PC-3 (cell line): ENCODE data around the gene PTPRN2. TPM values are rescaled to one million over a fixed set of nuclear protein-coding genes. Genes with fewer than 3 reads are reported as not detected.

Experiments used
- ATAC-seq: fragments of 200-7000 bp; cut with Tn5 transposase; 2 replicates; pipeline ENCODE4 v1.9.1; 2020; ENCODE audit warnings: mild to moderate bottlenecking, moderate library complexity
- BruUV-seq: library from RNA; stranded (reverse); fragments of 400-500 nt; replicated peaks from 2 replicates; lab custom pipeline; 2021; lab: Mats Ljungman, UMichigan
- CTCF ChIA-PET: fragments of 300-600 bp; sonication (Branson Sonifier 250); formaldehyde crosslinking; loops from one replicate; lab custom pipeline; 2022; ENCODE audit warnings: antibody characterized with exemption; lab: Charles Lee
- POLR2A ChIA-PET: fragments of 300-600 bp; sonication (Branson Sonifier 250); formaldehyde crosslinking; loops from one replicate; lab custom pipeline; 2022; ENCODE audit warnings: antibody characterized with exemption; ENCODE audit not compliant: unreplicated experiment; lab: Charles Lee
- DNase-seq: peaks from one replicate; pipeline ENCODE4 v3.0.0-alpha.2; 2015
- H2AFZ ChIP-seq: fragments of 300-600 bp; sonication (generic); 2 replicates; pipeline ENCODE4 v1.6.0; 2016; ENCODE audit warnings: antibody characterized with exemption, low read length
- H3F3A ChIP-seq: fragments of 300-600 bp; sonication (generic); one replicate; pipeline ENCODE4 v1.6.0; 2017; ENCODE audit warnings: antibody characterized with exemption, low read length, control low read depth, mild to moderate bottlenecking; ENCODE audit not compliant: unreplicated experiment
- H3K27ac ChIP-seq: fragments of 300-600 bp; sonication (generic); 2 replicates; pipeline ENCODE4 v1.5.1; 2016; ENCODE audit warnings: mild to moderate bottlenecking, low read length
- H3K27me3 ChIP-seq: fragments of 300-600 bp; sonication (generic); 2 replicates; pipeline ENCODE4 v1.6.1; 2016; ENCODE audit warnings: low read length, mixed read lengths
- H3K36me3 ChIP-seq: fragments of 300-600 bp; sonication (generic); 2 replicates; pipeline ENCODE4 v1.6.1; 2016; ENCODE audit warnings: low read depth, mixed run types, low read length, mixed read lengths
- H3K4me1 ChIP-seq: fragments of 300-600 bp; sonication (generic); 2 replicates; pipeline ENCODE4 v1.5.1; 2016; ENCODE audit warnings: low read length; ENCODE audit not compliant: insufficient read depth
- H3K4me2 ChIP-seq: fragments of 300-600 bp; sonication (generic); 2 replicates; pipeline ENCODE4 v1.6.0; 2016; ENCODE audit warnings: low read length
- H3K4me3 ChIP-seq: fragments of 300-600 bp; sonication (generic); 2 replicates; pipeline ENCODE4 v1.5.1; 2016; ENCODE audit warnings: mild to moderate bottlenecking, low read length, mixed read lengths
- H3K79me2 ChIP-seq: fragments of 300-600 bp; sonication (generic); 2 replicates; pipeline ENCODE4 v1.6.1; 2017; ENCODE audit warnings: low read length, mixed read lengths
- H3K9ac ChIP-seq: fragments of 300-600 bp; sonication (generic); 2 replicates; pipeline ENCODE4 v1.6.0; 2016; ENCODE audit warnings: mild to moderate bottlenecking, low read length
- H3K9me2 ChIP-seq: fragments of 300-600 bp; sonication (generic); replicated peaks from 2 replicates; pipeline ENCODE4 v1.6.1; 2016; ENCODE audit warnings: mixed run types, low read length, mixed read lengths
- H3K9me3 ChIP-seq: fragments of 300-600 bp; sonication (generic); 2 replicates; pipeline ENCODE4 v1.6.1; 2016; ENCODE audit warnings: low read length, mixed read lengths
- H4K20me1 ChIP-seq: fragments of 300-600 bp; sonication (generic); 2 replicates; pipeline ENCODE4 v1.6.1; 2016; ENCODE audit warnings: low read length, mixed read lengths
- CTCF ChIP-seq: fragments of 300-600 bp; sonication (generic); conservative IDR thresholded peaks from 2 replicates; pipeline ENCODE4 v1.5.1; 2017; ENCODE audit warnings: antibody characterized with exemption, low read depth, mild to moderate bottlenecking, low read length
- EZH2 ChIP-seq: fragments of 300-600 bp; sonication (generic); IDR thresholded peaks from one replicate; pipeline ENCODE4 v1.6.1; 2017; ENCODE audit warnings: antibody characterized with exemption, mild to moderate bottlenecking, low read length; ENCODE audit not compliant: unreplicated experiment
- EZH2phosphoT487 ChIP-seq: fragments of 300-600 bp; sonication (generic); IDR thresholded peaks from 2 replicates; pipeline ENCODE4 v1.6.1; 2018; ENCODE audit warnings: mild to moderate bottlenecking, antibody characterized with exemption, low read length, borderline replicate concordance
- intact Hi-C: fragments of 100-400 bp; cut with micrococcal nuclease; formaldehyde crosslinking; loops from 2 replicates; pipeline ENCODE4 v1.9.0; 2023
- total RNA-seq: library from RNA; depleted of rRNA; stranded (reverse); fragments of >200 nt; gene quantifications from 2 replicates; pipeline ENCODE4 v1.2.3, GENCODE V29; 2014

Gene PTPRN2
- total RNA-seq, 1 experiment from 2014 or later = 3.2 TPM

GRCh38 chr7:157590526-157590925, 997.1 kb downstream of the PTPRN2 start:
- Histone ChIP-seq H3K9me3 (no peaks in the 10 kb centered on the region), H3F3A (no peaks in the 10 kb centered on the region), H3K79me2 (no peaks in the 10 kb centered on the region), H3K27me3 (no peaks in the 10 kb centered on the region), H3K9ac (no peak overlapping the region), H3K4me3 (no peak overlapping the region), H4K20me1 (no peaks in the 10 kb centered on the region), H3K9me2 (no peaks in the 10 kb centered on the region), H3K27ac (no peak overlapping the region), H3K4me2 (no peak overlapping the region), H3K36me3 (no peaks in the 10 kb centered on the region), H2AFZ (no peak overlapping the region), H3K4me1 (no peaks in the 10 kb centered on the region)
- no peak for ATAC-seq
- TF ChIP-seq EZH2 = no peak
- no peak for TF ChIP-seq EZH2phosphoT487
- TF ChIP-seq CTCF = no peak
- ChIA-PET CTCF (no interaction called here), POLR2A (no interaction called here)
- BruUV-seq = no TSS peak
- DNase-seq = no peak
- intact Hi-C loops = no loop called here

GRCh38 chr7:157589680-157590079, 997.9 kb downstream of the PTPRN2 start:
- CTCF ChIA-PET = no interaction called here
- Histone ChIP-seq H3F3A (no peaks in the 10 kb centered on the region), H3K27ac (no peak overlapping the region), H2AFZ (no peak overlapping the region), H4K20me1 (no peaks in the 10 kb centered on the region), H3K36me3 (no peaks in the 10 kb centered on the region), H3K79me2 (no peaks in the 10 kb centered on the region), H3K9me3 (no peaks in the 10 kb centered on the region), H3K4me3 (no peak overlapping the region), H3K27me3 (no peaks in the 10 kb centered on the region), H3K4me1 (no peaks in the 10 kb centered on the region), H3K9ac (no peak overlapping the region), H3K4me2 (no peak overlapping the region), H3K9me2 (no peaks in the 10 kb centered on the region)
- DNase-seq (no peak), ATAC-seq (no peak)
- TF ChIP-seq EZH2phosphoT487 (no peak), CTCF (no peak)
- POLR2A ChIA-PET = no interaction called here
- intact Hi-C loops = no loop called here
- BruUV-seq = no TSS peak

DNA sequence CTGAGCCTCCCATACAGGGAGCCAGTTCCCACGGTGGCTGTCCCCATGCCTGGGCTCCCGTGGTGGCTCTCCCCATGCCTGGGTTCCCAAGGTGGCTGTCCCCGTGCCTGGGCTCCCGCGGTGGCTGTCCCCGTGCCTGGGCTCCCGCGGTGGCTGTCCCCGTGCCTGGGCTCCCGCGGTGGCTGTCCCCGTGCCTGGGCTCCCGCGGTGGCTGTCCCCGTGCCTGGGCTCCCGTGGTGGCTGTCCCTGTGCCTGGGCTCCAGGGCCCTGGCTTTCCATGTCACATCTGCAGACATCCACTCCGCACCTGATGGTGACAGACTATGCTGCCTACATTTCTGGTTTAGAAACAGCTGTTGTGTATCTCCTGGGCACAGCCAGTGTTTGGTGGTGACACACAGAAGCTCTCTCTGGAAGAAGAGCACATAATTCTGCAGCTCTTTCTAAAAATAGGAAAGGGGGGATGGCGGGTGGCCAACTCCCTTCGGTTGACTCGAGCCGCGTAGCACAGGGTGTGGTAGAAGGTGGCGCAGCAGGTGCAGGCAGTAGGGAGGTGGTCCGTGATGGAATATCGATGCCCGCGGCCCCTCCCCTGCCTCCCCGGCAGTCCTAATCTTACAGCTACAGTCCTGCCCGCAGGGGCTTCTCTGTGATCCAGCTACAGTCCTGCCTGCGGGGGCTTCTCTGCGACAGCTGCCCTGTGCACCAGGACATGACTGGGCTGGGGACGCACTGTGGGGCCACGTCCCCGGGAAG, 999.6 kb downstream of the PTPRN2 start:
- Histone ChIP-seq H3F3A (no peaks in the 10 kb centered on the region), H3K9ac (no peak overlapping the region), H4K20me1 (no peaks in the 10 kb centered on the region), H3K27me3 (no peaks in the 10 kb centered on the region), H3K27ac (no peak overlapping the region), H3K4me3 (no peak overlapping the region), H3K9me2 (no peaks in the 10 kb centered on the region), H2AFZ (no peak overlapping the region), H3K36me3 (no peaks in the 10 kb centered on the region), H3K9me3 (no peaks in the 10 kb centered on the region), H3K79me2 (no peaks in the 10 kb centered on the region), H3K4me2 (no peak overlapping the region), H3K4me1 (no peaks in the 10 kb centered on the region)
- ATAC-seq (no peak), DNase-seq (no peak)
- ChIA-PET POLR2A (no interaction called here), CTCF (no interaction called here)
- intact Hi-C loops = no loop called here
- TF ChIP-seq EZH2phosphoT487 = no peak
- no peak for TF ChIP-seq CTCF
- TF ChIP-seq EZH2 = no peak
- BruUV-seq = no TSS peak
